Measurements from ENCODE around the gene SND1.
A peak's percentile ranks its signal among the peaks of the same experiment; 100 is the strongest.

Gene SND1

DNA sequence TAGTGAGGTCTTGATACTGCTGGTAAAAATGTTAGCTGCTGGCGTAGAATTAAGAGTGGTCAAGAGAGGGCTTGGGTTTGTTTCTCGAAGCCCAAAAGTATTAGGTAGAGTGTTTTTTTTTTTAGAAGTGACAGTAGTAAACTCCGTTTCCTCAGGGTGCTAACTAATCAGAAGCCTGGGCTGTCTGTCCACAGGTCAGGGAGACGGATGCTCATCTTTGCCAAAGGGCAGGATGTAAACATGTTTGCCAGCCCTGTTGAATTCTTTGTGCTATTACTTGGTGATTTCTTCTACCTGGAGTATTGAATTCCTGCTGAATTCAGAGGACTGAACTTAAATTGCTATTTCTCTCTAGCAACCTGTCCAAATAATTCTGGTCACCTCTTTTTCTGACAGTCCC lies 117.1 kb downstream of the SND1 start:
- DNase-seq (ENCODE audit: low read depth): no peak

DNA sequence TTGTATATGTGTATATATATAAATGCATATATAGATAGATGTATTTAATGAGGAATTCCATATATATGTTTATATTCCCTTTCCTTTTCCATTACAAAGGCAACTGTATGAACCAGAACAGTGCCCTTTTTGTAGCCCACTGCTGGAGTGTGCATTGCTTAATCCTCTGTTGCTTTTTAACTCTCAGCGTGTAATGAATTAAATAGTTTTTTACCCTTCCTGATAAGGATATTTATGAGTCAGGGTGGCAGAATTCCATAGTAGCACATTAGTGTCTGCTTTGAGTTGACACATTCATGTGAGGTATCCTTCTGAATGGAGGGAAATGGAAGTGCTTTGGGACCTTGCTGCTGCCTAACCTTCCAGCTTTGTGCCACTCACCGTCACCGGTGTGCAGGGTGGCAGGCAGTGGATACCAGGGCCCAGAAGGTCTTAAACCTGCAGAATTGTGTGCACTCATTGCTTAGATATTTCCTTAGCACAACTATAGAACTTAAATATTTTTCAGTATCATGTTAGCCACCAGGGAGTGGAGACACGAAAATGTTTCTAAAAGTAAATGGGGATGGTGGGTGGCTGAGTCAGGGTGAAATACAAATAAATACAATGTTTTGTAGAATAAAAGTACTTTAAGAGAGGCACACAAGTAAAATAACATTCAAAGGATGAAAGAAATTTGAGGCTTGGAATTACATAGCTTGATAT lies 117.9 kb downstream of the SND1 start:
- no peak for DNase-seq (ENCODE audit: low read depth)

DNA sequence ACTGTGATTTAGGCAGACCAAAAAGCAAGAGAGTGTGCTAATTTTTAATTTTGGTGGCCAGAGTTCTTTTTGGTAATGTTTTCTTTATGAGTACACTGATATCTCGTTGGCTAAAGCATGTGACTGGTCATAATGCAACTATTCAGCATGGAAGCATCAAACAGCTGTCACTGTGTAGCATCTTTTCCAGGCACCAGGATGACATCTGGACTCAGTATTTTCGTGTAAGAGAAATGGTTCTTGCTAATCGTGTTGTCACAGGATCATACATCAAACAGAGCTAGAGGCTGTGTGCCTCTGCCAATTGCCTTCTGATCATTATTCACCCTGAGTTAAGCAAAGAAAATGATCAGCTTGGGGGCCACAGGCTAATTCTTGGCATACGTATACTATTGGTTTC lies 118.9 kb downstream of the SND1 start:
- DNase-seq (ENCODE audit: low read depth): no peak

DNA sequence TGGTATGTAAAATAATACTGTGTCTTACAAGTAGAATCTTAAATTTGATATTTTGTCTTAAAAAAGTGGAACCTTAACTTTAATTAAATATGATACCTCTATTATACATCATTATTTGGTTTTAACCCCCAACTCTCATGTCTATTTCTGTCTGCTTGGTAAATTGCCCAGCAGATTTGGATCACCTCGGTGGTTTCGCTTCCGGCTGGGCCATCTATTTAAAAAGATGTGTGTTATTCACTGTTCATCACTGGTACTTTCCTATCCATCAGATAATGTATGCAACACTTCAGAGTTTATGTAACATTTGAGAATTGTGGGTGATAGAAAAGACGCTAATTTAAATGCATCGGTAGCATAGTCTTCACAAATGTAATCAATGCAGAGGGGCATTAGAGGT lies 119.7 kb downstream of the SND1 start:
- no peak for DNase-seq (ENCODE audit: low read depth)

DNA sequence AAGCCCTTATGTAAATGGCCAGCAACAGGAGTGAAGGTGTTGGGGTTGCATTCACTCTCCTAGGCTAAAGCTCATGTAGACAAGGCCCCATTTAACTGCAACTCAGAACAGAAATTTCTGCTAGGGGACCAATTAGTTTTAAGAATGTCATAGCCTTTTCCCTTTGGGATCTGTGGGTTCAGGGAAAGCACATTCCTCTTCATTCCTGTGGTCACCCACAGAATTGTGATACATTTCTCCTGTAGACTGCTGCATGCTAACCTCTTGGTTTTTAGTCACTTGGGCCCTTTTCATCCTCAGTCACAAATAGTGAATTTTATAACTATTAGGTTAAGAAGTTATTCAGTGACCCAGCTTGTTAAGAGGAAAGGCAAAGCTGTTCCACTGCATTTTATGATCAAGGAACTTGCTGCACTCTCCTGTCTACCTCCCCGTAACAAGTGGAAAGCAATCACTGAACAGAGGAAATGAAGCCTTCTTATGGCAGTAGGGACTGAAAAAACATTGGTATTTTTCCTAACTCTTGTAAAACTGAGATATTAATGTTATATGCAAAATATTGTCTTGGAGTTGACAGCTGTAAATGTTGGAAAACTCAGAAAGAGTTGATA lies 124.9 kb downstream of the SND1 start:
- peak; percentile 70 for DNase-seq (ENCODE audit: low read depth)

DNA sequence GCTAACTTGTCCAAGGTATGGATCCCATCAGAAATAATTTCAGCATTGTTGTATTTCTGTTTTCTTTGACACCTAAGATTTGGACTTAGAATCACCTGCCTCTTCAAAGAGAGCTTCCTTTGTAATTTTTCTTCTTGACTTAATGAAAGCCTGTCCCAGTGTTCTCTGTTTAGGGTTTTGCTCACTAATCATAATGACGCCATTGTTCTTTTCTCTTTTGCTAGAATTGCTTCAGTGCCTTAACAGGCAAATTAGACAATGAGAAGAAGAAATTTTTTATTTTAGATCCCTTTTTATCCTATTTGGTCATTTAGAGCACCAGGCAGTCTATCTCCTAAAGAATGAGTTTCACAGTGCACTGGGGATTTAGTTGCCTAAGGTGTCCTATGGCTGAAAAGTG lies 128.5 kb downstream of the SND1 start:
- no peak for DNase-seq (ENCODE audit: low read depth)

DNA sequence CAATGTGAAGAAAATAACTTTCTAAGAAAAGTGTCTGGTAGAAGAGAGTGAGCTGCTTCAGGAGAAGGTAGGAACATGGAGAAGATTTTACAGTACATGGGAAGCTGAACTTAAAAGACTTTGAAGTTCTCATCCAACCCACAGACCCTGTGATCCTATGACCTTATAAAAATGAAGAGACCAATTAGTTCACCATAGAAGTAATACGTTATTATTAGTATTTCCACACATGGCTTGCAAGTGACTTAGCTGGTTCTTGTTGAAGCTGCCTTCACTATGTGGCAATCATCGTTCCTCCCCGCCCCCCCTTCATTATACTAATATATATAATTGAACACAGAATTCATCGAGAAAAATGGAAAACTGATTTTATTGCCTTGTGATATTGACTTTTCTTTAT lies 129.1 kb downstream of the SND1 start:
- no peak for DNase-seq (ENCODE audit: low read depth)

DNA sequence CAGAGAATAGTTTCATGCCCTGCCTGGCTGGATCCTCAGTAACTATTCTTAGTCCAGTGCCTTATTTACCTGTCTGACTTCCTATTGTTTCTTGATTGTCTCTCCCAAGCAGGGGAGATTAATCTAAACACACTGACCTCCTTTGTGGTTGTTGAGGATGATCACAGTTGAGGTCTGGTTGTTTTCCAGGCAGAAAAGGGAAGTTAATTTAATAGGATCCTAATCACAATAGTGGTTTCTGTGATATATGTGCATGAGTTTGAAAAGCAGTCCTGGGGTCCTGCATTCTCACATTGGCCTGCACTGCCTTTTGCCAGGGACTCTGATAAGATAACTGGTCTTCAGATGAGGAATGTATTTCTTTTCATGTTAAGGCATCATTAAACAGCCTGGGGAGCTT lies 130.1 kb downstream of the SND1 start:
- no peak for DNase-seq (ENCODE audit: low read depth)

DNA sequence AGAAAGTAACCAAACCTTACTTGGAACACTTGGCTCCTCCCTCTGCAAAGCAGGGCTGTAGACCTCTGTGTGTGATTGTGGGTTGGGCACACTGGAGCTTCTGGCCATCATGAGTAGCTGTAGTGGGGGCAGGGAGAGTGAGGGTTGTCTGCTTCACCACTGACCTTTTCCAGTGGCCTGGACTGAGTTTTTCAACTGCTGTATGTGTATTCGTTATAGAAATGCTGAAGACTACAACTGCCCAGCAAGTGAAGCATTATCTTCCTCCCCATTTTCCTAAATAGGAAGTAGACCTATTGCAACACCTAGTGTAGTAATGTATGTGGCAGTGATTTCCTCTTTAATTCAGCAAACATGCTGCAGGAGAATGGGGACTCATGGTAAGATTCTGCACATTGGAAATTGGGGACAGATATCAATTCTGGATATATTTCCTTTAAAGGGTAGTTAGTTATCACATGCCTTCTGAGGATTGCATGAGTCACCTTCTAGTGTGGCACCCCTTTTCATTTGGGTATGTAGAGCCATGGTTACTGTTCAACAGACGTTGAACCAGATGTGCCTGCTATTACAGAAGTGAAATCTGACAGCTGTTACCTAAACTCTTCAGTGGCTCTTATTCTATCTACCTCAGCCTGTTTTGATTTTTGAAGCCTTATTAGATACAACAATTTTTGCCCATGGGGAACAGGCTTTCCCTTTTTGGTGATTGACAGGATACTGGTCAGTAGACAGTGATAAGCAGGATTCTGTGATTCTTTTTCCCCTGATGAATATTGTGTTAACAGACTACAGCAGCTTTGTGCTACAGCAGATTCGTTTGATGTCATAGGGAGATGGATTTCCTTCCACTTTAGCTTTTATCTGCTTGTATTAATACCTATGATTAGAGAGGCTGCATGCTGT lies 130.9 kb downstream of the SND1 start:
- DNase-seq (ENCODE audit: low read depth): no peak

DNA sequence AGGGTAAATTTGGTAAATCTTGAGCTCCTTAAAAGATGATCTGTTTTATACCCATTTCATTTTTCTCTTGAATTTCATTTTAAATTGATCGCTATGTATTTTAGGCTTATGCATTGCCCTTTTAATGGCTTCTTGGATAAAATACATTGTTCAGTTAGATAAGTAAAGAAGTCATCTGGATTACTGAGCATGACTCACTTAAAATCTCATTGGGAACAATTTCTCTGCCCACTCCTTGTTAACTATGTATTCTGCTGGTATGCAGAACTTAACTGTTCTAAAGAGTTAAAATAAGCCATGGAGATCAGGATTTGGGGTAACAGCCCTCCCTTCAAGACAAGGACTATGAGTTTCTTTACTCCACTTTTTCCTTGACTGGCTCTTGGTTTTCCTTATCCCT lies 134.2 kb downstream of the SND1 start:
- no peak for DNase-seq (ENCODE audit: low read depth)

DNA sequence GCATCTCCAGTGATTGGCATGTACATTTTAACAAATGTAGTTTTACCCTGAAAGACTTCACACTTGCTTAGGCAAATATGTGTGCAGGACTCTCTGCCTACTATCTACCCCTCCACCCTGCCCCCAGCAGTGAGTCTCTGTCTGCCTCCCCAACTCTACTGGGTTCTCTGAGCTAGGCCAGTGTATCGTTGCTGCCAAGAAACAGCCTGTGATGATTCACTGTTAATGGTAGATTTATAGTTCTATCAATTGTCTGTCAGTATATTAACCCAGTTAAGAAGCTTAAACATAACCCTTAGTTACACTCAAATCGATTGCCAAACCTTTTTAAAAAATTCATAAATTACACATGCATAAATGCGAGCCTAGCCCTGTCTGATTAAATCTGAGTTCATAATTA lies 137.0 kb downstream of the SND1 start:
- no peak for DNase-seq (ENCODE audit: low read depth)

DNA sequence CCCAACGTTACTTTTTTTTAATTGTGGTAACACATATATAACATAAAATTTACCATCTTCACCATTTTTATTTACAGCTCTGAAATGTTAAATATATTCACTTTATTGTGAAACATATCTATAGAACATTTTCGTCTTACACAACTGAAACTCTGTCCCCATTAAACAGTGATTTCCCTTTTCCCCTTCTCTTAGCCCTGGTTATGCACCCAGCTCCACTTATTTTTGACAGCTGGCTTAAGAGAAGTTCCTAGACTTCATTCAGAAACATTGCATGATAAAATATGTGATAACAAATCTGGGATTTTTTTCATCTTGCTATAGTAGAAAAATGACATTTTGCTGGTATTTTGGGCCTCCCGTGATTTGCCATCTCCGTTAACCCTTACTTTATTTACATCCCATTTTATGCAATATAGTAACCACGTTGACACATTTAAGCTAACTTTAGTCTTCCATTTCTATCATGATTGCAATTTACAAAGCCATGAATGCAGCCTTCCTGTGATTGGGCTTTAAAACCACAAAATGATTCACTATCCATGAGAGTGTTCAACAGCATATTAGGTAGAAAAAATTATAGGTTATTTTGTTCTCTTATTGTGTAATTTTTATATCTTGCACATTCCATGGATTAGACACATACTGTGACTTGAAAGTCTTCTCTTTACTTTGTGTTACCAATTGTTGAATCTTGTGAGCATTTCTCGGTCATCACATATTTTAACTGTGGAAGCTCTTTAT lies 139.6 kb downstream of the SND1 start:
- no peak for DNase-seq (ENCODE audit: low read depth)

DNA sequence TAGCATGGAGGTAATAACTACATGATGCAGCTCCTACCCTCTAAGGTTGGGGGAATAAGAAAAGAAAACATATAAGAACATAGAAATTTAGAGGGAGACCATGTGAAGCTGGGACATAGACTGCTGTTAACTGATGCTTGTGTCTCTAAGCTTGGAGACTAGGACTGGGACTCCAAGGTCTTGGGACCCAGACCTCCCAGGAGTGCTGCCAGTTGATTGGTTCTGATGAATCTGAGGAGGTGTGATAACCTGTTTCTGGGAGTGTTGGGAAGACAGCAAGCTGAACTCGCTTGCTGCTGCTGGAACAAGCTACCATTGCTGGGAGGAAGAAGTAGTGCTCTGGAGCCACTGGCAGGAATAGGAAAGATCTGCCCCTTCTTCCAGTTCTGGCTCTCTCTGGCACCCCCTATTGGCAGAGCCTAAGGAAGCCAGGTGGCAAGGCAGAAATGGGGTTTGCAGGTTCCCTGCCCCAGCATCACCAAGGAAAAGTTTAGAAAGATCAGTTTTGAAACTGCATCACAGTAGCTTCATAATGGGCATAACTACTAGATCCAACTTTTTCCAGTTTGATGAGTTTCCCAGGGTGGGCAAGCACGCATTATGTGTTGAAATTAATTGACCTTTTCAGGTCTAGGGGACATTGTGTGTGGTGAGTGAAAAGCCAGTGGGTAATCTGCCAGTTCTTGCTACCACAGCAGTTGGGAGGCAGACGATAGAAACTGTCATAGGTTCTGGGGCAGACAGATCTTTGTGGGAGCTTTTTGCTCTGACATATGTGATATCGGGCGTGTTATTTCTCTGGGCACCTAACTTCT lies 140.7 kb downstream of the SND1 start:
- DNase-seq (ENCODE audit: low read depth): no peak

DNA sequence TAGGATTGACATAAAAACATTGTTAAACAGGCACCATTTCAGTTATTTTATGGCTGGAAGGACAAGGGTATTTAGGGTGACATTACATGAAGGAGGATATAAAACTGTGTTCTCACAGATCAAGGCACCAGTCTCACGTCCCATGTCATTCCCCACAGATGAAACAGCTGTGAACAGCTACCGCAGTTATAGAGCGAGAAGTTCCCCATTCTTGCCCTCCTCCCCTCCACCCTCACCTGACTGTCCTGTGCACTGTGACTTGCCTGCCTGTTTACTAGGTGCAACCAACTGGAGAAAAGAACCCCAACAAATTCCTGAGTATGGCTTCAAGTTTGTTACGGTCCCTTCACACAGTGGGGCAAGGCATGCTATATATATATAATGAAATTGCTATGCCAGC lies 141.6 kb downstream of the SND1 start:
- DNase-seq (ENCODE audit: low read depth): no peak

DNA sequence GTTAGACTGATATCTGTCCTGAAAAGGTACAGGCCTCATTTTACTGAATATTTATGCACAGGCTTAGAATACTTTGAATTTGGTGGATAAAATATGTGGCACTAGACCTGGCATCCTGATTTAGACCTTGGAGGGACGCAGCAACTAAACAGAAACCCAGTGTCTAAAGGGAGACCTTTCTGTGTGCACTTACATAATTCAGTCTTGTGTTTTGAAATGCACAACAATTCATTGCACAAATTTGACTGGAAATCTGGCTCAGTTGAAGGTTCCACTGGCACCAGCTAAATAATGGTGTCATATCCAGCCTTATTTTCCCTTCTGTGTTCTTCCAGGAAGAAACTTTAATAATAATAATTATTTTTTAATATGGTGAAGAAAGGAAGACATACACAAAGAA lies 142.1 kb downstream of the SND1 start:
- DNase-seq (ENCODE audit: low read depth): no peak

DNA sequence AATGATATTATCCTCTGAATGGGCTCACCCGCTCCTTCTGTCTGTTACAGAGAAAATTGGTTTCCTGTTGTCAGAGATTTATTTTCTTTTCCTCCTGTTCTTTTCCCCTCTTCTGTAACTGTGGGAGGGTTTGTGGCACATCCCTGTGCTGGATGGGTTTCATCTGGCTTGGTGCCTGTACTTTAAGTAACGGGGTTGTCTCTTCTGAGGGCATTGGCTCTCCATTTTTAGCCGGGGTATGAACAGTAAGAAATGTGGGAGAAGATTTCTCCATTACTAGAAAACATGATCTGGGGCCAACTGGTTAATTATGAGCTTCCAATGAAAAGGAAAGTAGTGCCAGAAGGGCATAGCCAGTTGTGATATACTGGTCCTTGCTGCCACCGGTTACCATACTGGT lies 142.6 kb downstream of the SND1 start:
- no peak for DNase-seq (ENCODE audit: low read depth)

DNA sequence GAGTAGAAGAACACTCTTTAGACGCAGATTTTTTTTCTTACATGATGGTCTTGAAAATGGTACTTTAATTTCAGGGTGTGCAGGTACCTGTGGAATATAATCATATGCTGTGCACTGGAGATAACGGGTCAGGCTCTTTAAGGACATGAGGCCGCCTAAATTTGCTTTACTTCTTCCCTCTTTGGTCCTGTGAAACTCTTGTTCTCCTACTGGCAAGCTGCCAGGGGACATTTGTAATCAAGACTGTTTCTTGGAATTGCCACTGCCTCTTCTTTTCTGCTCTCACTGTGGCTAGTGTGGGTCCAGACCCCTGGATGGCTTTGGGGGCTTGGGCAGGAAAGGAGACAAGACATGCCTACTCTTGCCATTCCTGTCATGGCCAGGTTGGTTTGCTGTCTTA lies 146.0 kb downstream of the SND1 start:
- no peak for DNase-seq (ENCODE audit: low read depth)

DNA sequence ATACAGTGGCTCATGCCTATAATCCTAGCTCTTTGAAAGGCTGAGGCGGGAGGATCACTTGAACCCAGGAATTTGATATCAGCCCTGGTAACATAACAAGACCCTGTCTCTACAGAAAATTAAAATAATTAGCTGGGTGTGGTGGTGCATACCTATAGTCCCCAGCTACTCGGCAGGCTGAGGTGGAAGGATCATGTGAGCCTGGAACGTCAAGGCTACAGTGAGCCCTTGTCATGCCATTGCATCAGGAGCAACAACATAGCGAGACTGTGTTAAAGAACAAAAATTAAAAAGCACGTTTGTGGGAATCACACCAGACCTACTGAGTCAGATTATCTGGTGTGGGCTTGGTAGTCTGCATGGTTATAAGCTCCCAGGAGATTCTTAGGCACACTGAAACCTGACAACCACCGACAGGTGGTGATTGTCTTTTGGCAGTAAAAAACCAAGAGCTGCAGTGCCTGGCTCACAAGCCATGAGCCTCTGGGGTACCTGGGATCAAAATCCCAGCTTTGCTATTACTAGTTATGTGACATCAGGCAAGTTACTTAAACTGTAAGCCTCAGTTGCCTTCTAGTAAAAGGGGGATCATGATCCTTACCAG lies 146.9 kb downstream of the SND1 start:
- DNase-seq (ENCODE audit: low read depth): no peak

DNA sequence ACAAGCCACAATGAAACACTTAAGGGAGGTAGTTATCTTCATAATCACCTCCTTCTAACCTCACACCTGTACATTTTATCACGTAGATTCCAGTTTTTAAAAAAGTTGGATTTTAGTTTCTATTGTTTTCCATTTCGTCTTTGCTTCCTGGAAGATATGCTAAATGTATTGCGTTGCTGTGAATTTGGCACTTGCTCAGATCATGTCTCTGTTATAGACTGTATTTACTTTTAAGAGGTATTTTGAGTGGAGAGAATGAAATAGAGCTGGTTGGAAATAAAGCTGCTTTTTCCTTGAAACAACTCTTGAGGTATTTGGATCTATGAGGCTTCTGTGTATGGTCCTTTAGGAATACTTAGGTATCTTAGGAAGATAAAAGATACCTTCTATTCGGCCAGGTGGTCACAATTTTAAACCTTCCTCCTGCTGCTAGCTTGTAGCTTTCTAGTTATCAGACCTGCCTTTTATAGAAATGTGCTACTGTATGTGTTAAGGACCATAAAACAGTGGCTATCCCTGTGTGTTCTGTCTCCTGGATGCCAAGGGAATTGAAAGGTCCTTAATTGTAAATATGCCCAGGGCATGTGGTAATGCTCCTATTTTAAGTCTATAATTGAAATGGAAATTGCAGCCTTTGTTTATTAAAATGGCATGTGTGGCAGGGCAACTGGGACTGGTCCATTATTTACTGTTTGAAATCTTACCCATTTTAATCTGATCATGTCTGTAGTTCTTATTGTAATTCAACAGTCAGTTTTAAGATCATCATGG lies 147.7 kb downstream of the SND1 start:
- no peak for DNase-seq (ENCODE audit: low read depth)

DNA sequence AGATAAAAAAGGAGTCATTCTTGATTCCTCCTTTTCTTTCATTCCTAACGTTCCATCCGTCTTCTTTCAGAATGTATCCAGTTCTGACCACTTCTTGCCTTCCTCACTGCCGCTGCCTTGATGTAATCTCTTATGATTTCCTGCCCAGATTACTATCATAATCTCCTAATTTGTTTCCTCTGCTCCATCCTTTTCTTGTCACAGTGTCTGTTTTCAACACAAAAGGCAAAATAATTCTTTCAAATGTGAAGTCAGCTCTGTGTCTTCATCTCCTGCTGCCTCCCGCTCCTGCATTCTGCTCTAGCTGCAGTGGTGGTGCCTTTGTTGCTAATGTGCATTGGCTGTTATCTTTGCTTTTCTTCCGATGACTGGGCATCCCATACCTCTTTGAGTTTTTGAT lies 150.9 kb downstream of the SND1 start:
- no peak for DNase-seq (ENCODE audit: low read depth)
